ENCODE data around the gene USP54.

- TF ChIP-seq CTCF (IDR thresholded peaks at IDR 0.05) (no peak), POLR2AphosphoS5 (IDR thresholded peaks at IDR 0.05; ENCODE audit: low read depth, low read length) (no peak)
Measured at GRCh38 chr10:73456187-73456890, 134.8 kb downstream of the USP54 start.
